ENCODE data around the gene C1orf210. TPM values are rescaled to one million over a fixed set of nuclear protein-coding genes. Genes with fewer than 3 reads are reported as not detected.

C1orf210 gene
- total RNA-seq, 1 experiment from 2014 or later, result 12.8 TPM

DNA sequence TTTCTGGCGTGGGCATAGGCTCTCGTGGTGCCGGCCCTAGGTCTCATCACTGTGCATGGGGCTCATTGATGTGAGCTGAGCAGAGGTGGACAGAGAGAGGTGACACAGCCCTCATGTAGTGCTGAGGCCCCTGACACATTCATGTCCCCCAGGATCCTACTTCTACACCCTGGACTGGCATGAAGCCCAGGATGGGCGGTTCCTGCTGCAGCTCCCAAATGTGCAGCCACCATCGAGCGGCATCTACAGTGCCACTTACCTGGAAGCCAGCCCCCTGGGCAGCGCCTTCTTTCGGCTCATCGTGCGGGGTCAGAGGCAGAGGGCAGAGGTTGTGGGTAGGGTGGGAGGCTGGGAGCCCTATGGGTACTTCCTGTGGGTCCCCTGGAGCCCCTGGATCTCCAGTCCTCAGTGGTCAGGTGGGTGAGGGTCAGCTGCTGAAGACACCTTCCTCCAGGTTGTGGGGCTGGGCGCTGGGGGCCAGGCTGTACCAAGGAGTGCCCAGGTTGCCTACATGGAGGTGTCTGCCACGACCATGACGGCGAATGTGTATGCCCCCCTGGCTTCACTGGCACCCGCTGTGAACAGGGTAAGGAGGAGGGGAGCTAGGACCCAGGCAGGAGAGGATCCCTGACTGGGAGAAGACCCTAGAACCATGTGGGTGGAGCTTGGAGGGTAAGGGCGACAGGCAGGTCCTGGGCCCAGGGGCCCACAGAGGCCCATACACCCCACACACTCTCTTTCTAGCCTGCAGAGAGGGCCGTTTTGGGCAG, 21.5 kb upstream of the C1orf210 start:
- Mint-ChIP-seq H3K4me3 (no peak overlapping the region), H3K27me3 (ENCODE audit: low read depth) (no peaks in the 10 kb centered on the region; the same call in 1 of the 2 replicates), H3K36me3 (no peaks in the 10 kb centered on the region), H3K9me3 (no peaks in the 10 kb centered on the region), H3K4me1 (no peaks in the 10 kb centered on the region), H3K27ac (no peak overlapping the region)
- DNase-seq (ENCODE audit: low spot score) (no peak), ATAC-seq (no peak)
- ChIA-PET CTCF (interaction anchor here (0.6 to 1.2 kb wide), 2 partner anchors 11 to 52 kb away, joined by 3 read pairs; partner anchors contain the start of gene CDC20), POLR2A (no interaction called here)
- TF ChIP-seq ZNF219 (CRISPR knock-in tag; IDR thresholded peaks at IDR 0.05; ENCODE audit: borderline replicate concordance), result no peak
- TF ChIP-seq, protein P1, sequence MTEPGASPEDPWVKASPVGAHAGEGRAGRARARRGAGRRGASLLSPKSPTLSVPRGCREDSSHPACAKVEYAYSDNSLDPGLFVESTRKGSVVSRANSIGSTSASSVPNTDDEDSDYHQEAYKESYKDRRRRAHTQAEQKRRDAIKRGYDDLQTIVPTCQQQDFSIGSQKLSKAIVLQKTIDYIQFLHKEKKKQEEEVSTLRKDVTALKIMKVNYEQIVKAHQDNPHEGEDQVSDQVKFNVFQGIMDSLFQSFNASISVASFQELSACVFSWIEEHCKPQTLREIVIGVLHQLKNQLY (CRISPR knock-in tag; IDR thresholded peaks at IDR 0.05), result no peak
- no peak for TF ChIP-seq IRF2 (CRISPR knock-in tag; IDR thresholded peaks at IDR 0.05; ENCODE audit: borderline replicate concordance, low read depth)
- no peak for TF ChIP-seq ZNF121 (CRISPR knock-in tag; IDR thresholded peaks at IDR 0.05)
- TF ChIP-seq PRRX2 (CRISPR knock-in tag; IDR thresholded peaks at IDR 0.05), result no peak

- Mint-ChIP-seq H3K4me1 (no peaks in the 10 kb centered on the region), H3K27me3 (ENCODE audit: low read depth) (no peaks in the 10 kb centered on the region; the same call in 1 of the 2 replicates), H3K36me3 (no peaks in the 10 kb centered on the region), H3K9me3 (no peaks in the 10 kb centered on the region), H3K27ac (no peak overlapping the region), H3K4me3 (no peak overlapping the region)
- ChIA-PET POLR2A (no interaction called here), CTCF (interaction anchor here (0.6 to 1.2 kb wide), 2 partner anchors 11 to 53 kb away, joined by 3 read pairs; partner anchors contain the start of gene CDC20)
- DNase-seq (ENCODE audit: low spot score) (no peak), ATAC-seq (no peak)
- TF ChIP-seq ATF2 (CRISPR knock-in tag; IDR thresholded peaks at IDR 0.05; ENCODE audit: borderline replicate concordance, low read depth), result no peak
- no peak for TF ChIP-seq NR2C2 (CRISPR knock-in tag; IDR thresholded peaks at IDR 0.05)
- TF ChIP-seq ATF1 (CRISPR knock-in tag; IDR thresholded peaks at IDR 0.05), result no peak
- TF ChIP-seq HMGXB4 (CRISPR knock-in tag; IDR thresholded peaks at IDR 0.05), result no peak
- TF ChIP-seq MYBL2 (CRISPR knock-in tag; IDR thresholded peaks at IDR 0.05), result no peak
- TF ChIP-seq ZNF396 (CRISPR knock-in tag; IDR thresholded peaks at IDR 0.05; ENCODE audit: borderline replicate concordance), result no peak
- TF ChIP-seq ZNF425 (CRISPR knock-in tag; conservative IDR thresholded peaks at IDR 0.05), result no peak
- TF ChIP-seq ZNF138 (CRISPR knock-in tag; conservative IDR thresholded peaks at IDR 0.05), result no peak
- TF ChIP-seq, protein P2, sequence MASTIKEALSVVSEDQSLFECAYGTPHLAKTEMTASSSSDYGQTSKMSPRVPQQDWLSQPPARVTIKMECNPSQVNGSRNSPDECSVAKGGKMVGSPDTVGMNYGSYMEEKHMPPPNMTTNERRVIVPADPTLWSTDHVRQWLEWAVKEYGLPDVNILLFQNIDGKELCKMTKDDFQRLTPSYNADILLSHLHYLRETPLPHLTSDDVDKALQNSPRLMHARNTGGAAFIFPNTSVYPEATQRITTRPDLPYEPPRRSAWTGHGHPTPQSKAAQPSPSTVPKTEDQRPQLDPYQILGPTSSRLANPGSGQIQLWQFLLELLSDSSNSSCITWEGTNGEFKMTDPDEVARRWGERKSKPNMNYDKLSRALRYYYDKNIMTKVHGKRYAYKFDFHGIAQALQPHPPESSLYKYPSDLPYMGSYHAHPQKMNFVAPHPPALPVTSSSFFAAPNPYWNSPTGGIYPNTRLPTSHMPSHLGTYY (CRISPR knock-in tag; IDR thresholded peaks at IDR 0.05), result no peak
- TF ChIP-seq, protein P1 (CRISPR knock-in tag; IDR thresholded peaks at IDR 0.05), result no peak
- no peak for TF ChIP-seq CREB1 (CRISPR knock-in tag; IDR thresholded peaks at IDR 0.05)
- TF ChIP-seq E2F1 (CRISPR knock-in tag; IDR thresholded peaks at IDR 0.05), result no peak
- no peak for TF ChIP-seq RELA (CRISPR knock-in tag; IDR thresholded peaks at IDR 0.05; ENCODE audit: borderline replicate concordance)
- TF ChIP-seq NFYB (CRISPR knock-in tag; conservative IDR thresholded peaks at IDR 0.05; ENCODE audit: low read depth), result no peak
- no peak for TF ChIP-seq PREB (CRISPR knock-in tag; IDR thresholded peaks at IDR 0.05; ENCODE audit: borderline replicate concordance)
- TF ChIP-seq RORB (CRISPR knock-in tag; IDR thresholded peaks at IDR 0.05), result no peak
- no peak for TF ChIP-seq GRHL2 (CRISPR knock-in tag; IDR thresholded peaks at IDR 0.05; ENCODE audit: insufficient replicate concordance, severe bottlenecking)
- TF ChIP-seq IRF2 (CRISPR knock-in tag; IDR thresholded peaks at IDR 0.05; ENCODE audit: borderline replicate concordance, low read depth), result no peak
- TF ChIP-seq ZBTB21 (CRISPR knock-in tag; IDR thresholded peaks at IDR 0.05; ENCODE audit: borderline replicate concordance), result no peak
Observed at GRCh38 chr1:43305926-43306687, 20.7 kb upstream of the C1orf210 start.
